H9 (cell line): ENCODE measurements around the gene TTC13. TPM values are rescaled to one million over a fixed set of nuclear protein-coding genes. Genes with fewer than 3 reads are reported as not detected.

Source experiments
- DNase-seq: peaks from one replicate; pipeline ENCODE4 v3.0.0-alpha.2; 2017
- H2AFZ ChIP-seq: one replicate; pipeline ENCODE4 v1.6.1; 2013; ENCODE audit warnings: mild to moderate bottlenecking, low read length, control low read depth, moderate library complexity
- H2AK5ac ChIP-seq: 2 replicates; pipeline ENCODE4 v1.6.1; 2013; ENCODE audit warnings: low read length, control low read depth, mixed read lengths; ENCODE audit not compliant: insufficient read length
- H2BK120ac ChIP-seq: one replicate; pipeline ENCODE4 v1.6.1; 2013; ENCODE audit warnings: low read depth, mild to moderate bottlenecking, low read length, control low read depth, inconsistent platforms; ENCODE audit not compliant: poor library complexity, severe bottlenecking
- H2BK12ac ChIP-seq: 2 replicates; pipeline ENCODE4 v1.6.1; 2013; ENCODE audit warnings: low read length, control low read depth, mixed read lengths, low read depth; ENCODE audit not compliant: insufficient read length
- H2BK15ac ChIP-seq: 2 replicates; pipeline ENCODE4 v1.6.1; 2013; ENCODE audit warnings: low read depth, low read length, control low read depth
- H2BK20ac ChIP-seq: one replicate; pipeline ENCODE4 v1.6.1; 2013; ENCODE audit warnings: low read depth, mild to moderate bottlenecking, low read length, control low read depth, inconsistent platforms; ENCODE audit not compliant: poor library complexity, severe bottlenecking
- H2BK5ac ChIP-seq: 2 replicates; pipeline ENCODE4 v1.6.1; 2013; ENCODE audit warnings: low read length, control low read depth, mixed read lengths; ENCODE audit not compliant: insufficient read length
- H3K14ac ChIP-seq: 2 replicates; pipeline ENCODE4 v1.6.1; 2013; ENCODE audit warnings: low read length, control low read depth; ENCODE audit not compliant: insufficient read depth
- H3K18ac ChIP-seq: 2 replicates; pipeline ENCODE4 v1.6.1; 2013; ENCODE audit warnings: low read depth, mild to moderate bottlenecking, mixed read lengths, low read length, control low read depth; ENCODE audit not compliant: insufficient read length
- H3K23ac ChIP-seq: 2 replicates; pipeline ENCODE4 v1.6.1; 2013; ENCODE audit warnings: low read length, control low read depth, mixed read lengths, low read depth; ENCODE audit not compliant: insufficient read length
- H3K23me2 ChIP-seq: 2 replicates; pipeline ENCODE4 v1.6.1; 2013; ENCODE audit warnings: low read depth, mild to moderate bottlenecking, mixed read lengths, low read length, control low read depth; ENCODE audit not compliant: insufficient read length, poor library complexity, severe bottlenecking
- H3K27ac ChIP-seq: 2 replicates; pipeline ENCODE4 v1.5.1; 2013; ENCODE audit warnings: low read length, control low read depth, mixed read lengths, low read depth; ENCODE audit not compliant: insufficient read length
- H3K27me3 ChIP-seq: 2 replicates; pipeline ENCODE4 v1.6.1; 2013; ENCODE audit warnings: low read length, control low read depth, inconsistent platforms; ENCODE audit not compliant: insufficient read depth
- H3K4ac ChIP-seq: 2 replicates; pipeline ENCODE4 v1.6.1; 2013; ENCODE audit warnings: low read depth, mild to moderate bottlenecking, control low read depth, inconsistent platforms, low read length, moderate library complexity
- H3K4me1 ChIP-seq: 2 replicates; pipeline ENCODE4 v1.6.1; 2013; ENCODE audit warnings: low read length, control low read depth, inconsistent platforms; ENCODE audit not compliant: insufficient read depth
- H3K4me2 ChIP-seq: 2 replicates; pipeline ENCODE4 v1.6.1; 2013; ENCODE audit warnings: low read length, control low read depth, mixed read lengths; ENCODE audit not compliant: insufficient read length, insufficient read depth
- H3K56ac ChIP-seq: 2 replicates; pipeline ENCODE4 v1.6.1; 2013; ENCODE audit warnings: low read depth, mild to moderate bottlenecking, mixed read lengths, low read length, control low read depth; ENCODE audit not compliant: insufficient read length
- H3K79me1 ChIP-seq: 2 replicates; pipeline ENCODE4 v1.6.1; 2013; ENCODE audit warnings: low read depth, mild to moderate bottlenecking, moderate library complexity, low read length, control low read depth, inconsistent platforms; ENCODE audit not compliant: insufficient read depth, poor library complexity, severe bottlenecking
- H3K79me2 ChIP-seq: 2 replicates; pipeline ENCODE4 v1.6.1; 2013; ENCODE audit warnings: low read length, control low read depth, inconsistent platforms; ENCODE audit not compliant: insufficient read depth
- H3K9ac ChIP-seq: 2 replicates; pipeline ENCODE4 v1.6.1; 2013; ENCODE audit warnings: low read length, control low read depth, mixed read lengths; ENCODE audit not compliant: insufficient read length; ENCODE audit errors: extremely low read depth
- H3K9me3 ChIP-seq: one replicate; pipeline ENCODE4 v1.6.1; 2013; ENCODE audit warnings: low read depth, low read length, inconsistent platforms; ENCODE audit not compliant: control insufficient read depth
- H3T11ph ChIP-seq: one replicate; pipeline ENCODE4 v1.6.1; 2013; ENCODE audit warnings: mild to moderate bottlenecking, low read length, control low read depth, inconsistent platforms
- H4K20me1 ChIP-seq: one replicate; pipeline ENCODE4 v1.6.1; 2013; ENCODE audit not compliant: control insufficient read depth, insufficient read length, insufficient read depth
- H4K5ac ChIP-seq: 2 replicates; pipeline ENCODE4 v1.6.1; 2013; ENCODE audit warnings: low read depth, mild to moderate bottlenecking, mixed read lengths, low read length, control low read depth; ENCODE audit not compliant: insufficient read length
- H4K8ac ChIP-seq: replicated peaks from 2 replicates; pipeline ENCODE4 v1.6.1; 2013; ENCODE audit warnings: low read length, control low read depth, mixed read lengths, low read depth; ENCODE audit not compliant: insufficient read length
- H4K91ac ChIP-seq: 2 replicates; pipeline ENCODE4 v1.6.1; 2013; ENCODE audit warnings: low read depth, mild to moderate bottlenecking, moderate library complexity, mixed read lengths, low read length, control low read depth; ENCODE audit not compliant: insufficient read length
- H3K27ac Mint-ChIP-seq, 3 experiments: 2 replicates in 2 of 3; 3 replicates in 1 of 3; pipeline ENCODE4 v1.8.0; 2020 to 2021; ENCODE audit warnings: mixed read lengths in 3 of 3, mild to moderate bottlenecking in 1 of 3, moderate library complexity in 1 of 3
- H3K27me3 Mint-ChIP-seq: 2 replicates; pipeline ENCODE4 v1.8.0; 2021; ENCODE audit warnings: low read depth, mild to moderate bottlenecking, moderate library complexity, mixed read lengths
- H3K36me3 Mint-ChIP-seq, 3 experiments: 2 replicates in 2 of 3; 3 replicates in 1 of 3; pipeline ENCODE4 v1.8.0; 2020 to 2021; ENCODE audit warnings: low read depth in 3 of 3, mixed read lengths in 3 of 3; ENCODE audit not compliant: insufficient read depth in 1 of 3
- H3K4me1 Mint-ChIP-seq, 2 experiments: 2 replicates each; pipeline ENCODE4 v1.8.0; 2020; ENCODE audit warnings: mixed read lengths in 2 of 2
- H3K4me3 Mint-ChIP-seq, 2 experiments: 2 replicates in 1 of 2; 3 replicates in 1 of 2; pipeline ENCODE4 v1.8.0; 2020 to 2021; ENCODE audit warnings: mild to moderate bottlenecking in 2 of 2, mixed read lengths in 2 of 2, moderate library complexity in 1 of 2
- H3K9me3 Mint-ChIP-seq, 2 experiments: 2 replicates in 1 of 2; 3 replicates in 1 of 2; pipeline ENCODE4 v1.8.0; 2020; ENCODE audit warnings: mild to moderate bottlenecking in 2 of 2, mixed read lengths in 2 of 2, moderate library complexity in 1 of 2
- CTCF ChIP-seq: fragments of 200-600 bp; sonication (generic); conservative IDR thresholded peaks from 3 replicates; pipeline ENCODE4 v1.8.0; 2021; ENCODE audit warnings: antibody characterized with exemption, mild to moderate bottlenecking
- WGBS: extraction: QIAGEN DNeasy Blood & Tissue Kit; methylation state at CpG from one replicate; pipeline ENCODE4 v1.1.7; 2013; ENCODE audit warnings: missing lambda C conversion rate, low lambda C conversion rate, mixed read lengths; ENCODE audit not compliant: insufficient read length; ENCODE audit errors: extremely low coverage; 5-methylcytosine and 5-hydroxymethylcytosine counted together
- total RNA-seq: library from RNA; stranded (reverse); gene quantifications from 2 replicates; pipeline ENCODE4 v1.2.1, GENCODE V29; 2021

The TTC13 gene
- total RNA-seq, 1 experiment from 2014 or later: 7.6 TPM

- H3K4me2 ChIP-seq: no peak overlapping the region
- H3K56ac ChIP-seq: no peak overlapping the region
- no peak overlapping the region for H3K23ac ChIP-seq
- no peak overlapping the region for H2BK120ac ChIP-seq
- DNase-seq: no peak
- H3K14ac ChIP-seq: no peak overlapping the region
- H4K20me1 ChIP-seq: no peaks in the 10 kb centered on the region
- no peak overlapping the region for H4K91ac ChIP-seq
- no peaks in the 10 kb centered on the region for H3K79me1 ChIP-seq
- H3K27me3 Mint-ChIP-seq: peaks cover 19% of the 10 kb centered on the region
- no peak overlapping the region for H2BK5ac ChIP-seq
- no peak overlapping the region for H2AFZ ChIP-seq
- H3K4ac ChIP-seq: no peak overlapping the region
- no peak overlapping the region for H3K27ac ChIP-seq
- peaks cover 5% of the 10 kb centered on the region for H3K27me3 ChIP-seq
- no peak overlapping the region for H3T11ph ChIP-seq
- TF ChIP-seq CTCF: no peak
- no peak overlapping the region for H4K8ac ChIP-seq
- no peak overlapping the region for H3K9ac ChIP-seq
- peaks cover 33 to 43% of the 10 kb centered on the region in 2 experiments for H3K4me1 Mint-ChIP-seq
- H4K5ac ChIP-seq: no peak overlapping the region
- no peaks in the 10 kb centered on the region for H3K9me3 Mint-ChIP-seq
- no peak overlapping the region for H2BK20ac ChIP-seq
- no peak overlapping the region for H2BK12ac ChIP-seq
- H3K4me3 Mint-ChIP-seq: no peak overlapping the region
- no peak overlapping the region for H2BK15ac ChIP-seq
- peaks cover 0 to 7% (median 4%) of the 10 kb centered on the region in 3 experiments; a peak in 4 of 7 replicates for H3K36me3 Mint-ChIP-seq
- H3K27ac Mint-ChIP-seq: no peak overlapping the region; a peak in 1 of 7 replicates
- H3K79me2 ChIP-seq: no peaks in the 10 kb centered on the region; the same call in 1 of the 2 replicates
- peaks cover 16% of the 10 kb centered on the region for H3K23me2 ChIP-seq
- H3K18ac ChIP-seq: no peak overlapping the region
- H2AK5ac ChIP-seq: no peak overlapping the region
- H3K9me3 ChIP-seq: no peaks in the 10 kb centered on the region
- WGBS: no CpG with 5 or more reads among the region's 9 CpGs
- no peaks in the 10 kb centered on the region for H3K4me1 ChIP-seq
Measured at GRCh38 chr1:230864441-230864840, 114.2 kb downstream of the TTC13 start.
